Mucosa of stomach (tissue), 1 donor: ENCODE results near the gene CANT1.

Experiments
- H3K27me3 ChIP-seq: one replicate; pipeline ENCODE4 v1.7.0; 2013; ENCODE audit warnings: mild to moderate bottlenecking, low read length; ENCODE audit not compliant: control insufficient read depth, insufficient read depth
- H3K36me3 ChIP-seq: one replicate; pipeline ENCODE4 v1.7.0; 2013; ENCODE audit warnings: low read length; ENCODE audit not compliant: control insufficient read depth, insufficient read depth
- H3K4me1 ChIP-seq: one replicate; pipeline ENCODE4 v1.7.0; 2013; ENCODE audit warnings: mild to moderate bottlenecking, low read length; ENCODE audit not compliant: control insufficient read depth, insufficient read depth
- H3K4me3 ChIP-seq: one replicate; pipeline ENCODE4 v1.7.0; 2013; ENCODE audit warnings: low read length
- H3K9ac ChIP-seq: one replicate; pipeline ENCODE4 v1.7.0; 2013; ENCODE audit warnings: mild to moderate bottlenecking, low read length, moderate library complexity
- H3K9me3 ChIP-seq: one replicate; pipeline ENCODE4 v1.7.0; 2013; ENCODE audit warnings: mild to moderate bottlenecking, low read length, moderate library complexity; ENCODE audit not compliant: control insufficient read depth
- donor health status: Pancreatic carcinoma.

CANT1 gene

GRCh38 chr17:78959803-78960202, 49.8 kb downstream of the CANT1 start:
- Histone ChIP-seq H3K9me3 (no peaks in the 10 kb centered on the region), H3K9ac (no peak overlapping the region), H3K36me3 (no peaks in the 10 kb centered on the region), H3K27me3 (no peaks in the 10 kb centered on the region), H3K4me3 (no peak overlapping the region), H3K4me1 (peaks cover 44% of the 10 kb centered on the region)

DNA sequence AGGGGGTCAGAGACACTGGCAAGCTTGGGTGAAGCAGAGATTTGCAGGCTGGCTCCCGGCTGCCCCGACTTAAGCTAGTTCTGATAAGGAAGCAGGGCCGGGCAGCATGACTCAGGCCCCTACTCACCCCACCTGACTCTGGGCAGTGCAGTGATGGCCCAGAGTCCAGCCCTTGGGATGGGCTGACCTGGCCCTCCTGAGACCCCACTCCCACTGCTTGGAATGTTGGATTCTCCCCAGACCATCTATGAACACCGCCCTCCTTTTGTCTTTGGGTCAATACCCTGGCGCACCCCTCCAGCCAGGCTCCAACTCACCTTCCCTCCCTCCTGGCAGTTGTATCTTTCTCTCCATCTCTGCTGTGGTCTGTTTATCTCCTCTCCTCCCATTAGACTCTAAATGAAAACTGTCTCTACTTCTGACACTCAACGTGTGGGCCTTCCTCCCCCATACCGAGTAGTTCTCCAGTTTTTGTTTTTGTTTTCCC, 50.9 kb downstream of the CANT1 start:
- peak overlapping the region; percentile 72 for H3K9ac ChIP-seq
- no peak overlapping the region for H3K4me3 ChIP-seq
- H3K9me3 ChIP-seq = no peaks in the 10 kb centered on the region
- peaks cover 44% of the 10 kb centered on the region for H3K4me1 ChIP-seq
- no peaks in the 10 kb centered on the region for H3K27me3 ChIP-seq
- no peaks in the 10 kb centered on the region for H3K36me3 ChIP-seq

DNA sequence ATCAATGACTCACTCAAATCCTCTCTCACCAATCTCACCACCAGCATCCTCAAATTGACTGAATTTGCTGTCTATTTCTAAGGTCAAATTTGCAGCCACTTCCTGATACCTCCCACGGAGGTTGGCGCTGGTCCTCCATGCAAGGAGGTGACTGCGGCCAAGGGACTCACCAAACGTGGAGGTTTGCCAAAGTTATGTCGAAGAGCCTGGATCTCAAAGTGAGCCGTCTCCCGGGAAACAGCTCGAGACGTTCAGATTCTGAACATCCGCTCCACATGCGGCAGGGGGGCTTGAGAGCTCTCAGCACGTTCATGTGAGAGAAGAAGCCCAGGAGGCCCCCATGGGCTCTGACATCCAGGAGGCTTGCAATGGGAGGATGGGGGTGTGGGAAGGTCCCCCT, 52.4 kb downstream of the CANT1 start:
- Histone ChIP-seq H3K4me3 (no peak overlapping the region), H3K27me3 (no peaks in the 10 kb centered on the region), H3K36me3 (no peaks in the 10 kb centered on the region), H3K4me1 (peaks cover 40% of the 10 kb centered on the region), H3K9me3 (no peaks in the 10 kb centered on the region), H3K9ac (no peak overlapping the region)

DNA sequence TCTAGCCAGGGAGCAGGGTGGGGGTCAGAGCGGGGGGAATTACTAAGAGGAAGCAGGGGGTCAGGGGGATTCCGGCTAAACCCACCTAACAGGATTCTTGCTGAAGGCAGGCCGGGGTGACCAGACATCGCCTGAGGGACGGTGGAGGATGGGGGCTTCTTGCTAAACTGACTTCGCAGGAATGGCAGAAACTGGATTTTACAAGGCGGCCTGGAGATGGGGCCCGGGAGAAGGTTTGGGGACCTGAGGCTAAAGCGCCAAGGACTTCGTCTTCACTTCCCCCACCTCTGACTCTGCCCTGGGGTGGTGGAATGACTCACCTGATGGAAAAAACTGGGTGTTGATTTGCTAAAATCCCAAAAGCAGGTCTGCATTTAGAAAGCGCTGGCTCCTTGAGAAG, 53.3 kb downstream of the CANT1 start:
- Histone ChIP-seq H3K27me3 (no peaks in the 10 kb centered on the region), H3K9me3 (no peaks in the 10 kb centered on the region), H3K4me1 (peaks cover 38% of the 10 kb centered on the region), H3K36me3 (no peaks in the 10 kb centered on the region), H3K4me3 (no peak overlapping the region), H3K9ac (no peak overlapping the region)

DNA sequence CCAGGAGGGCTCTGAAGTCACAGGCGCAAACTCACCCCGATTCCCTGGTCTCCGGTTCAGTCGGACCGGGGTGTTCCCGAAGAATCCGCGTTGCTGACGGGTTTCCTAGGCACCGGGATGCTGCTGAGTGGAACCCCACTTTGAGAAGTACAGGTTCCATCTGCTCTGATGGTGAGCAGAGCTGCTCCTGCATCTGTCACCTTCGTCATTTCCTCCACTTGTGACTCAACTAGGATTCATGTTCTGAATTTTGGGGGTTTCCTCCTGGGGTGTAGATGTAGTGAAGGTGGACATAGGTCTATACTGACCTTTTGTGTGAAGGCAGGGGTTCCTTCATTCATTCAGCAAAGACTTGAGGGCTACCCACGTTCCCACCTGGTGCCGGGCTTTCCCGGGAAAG, 54.9 kb downstream of the CANT1 start:
- Histone ChIP-seq H3K9me3 (peaks cover 9% of the 10 kb centered on the region), H3K9ac (no peak overlapping the region), H3K36me3 (no peaks in the 10 kb centered on the region), H3K4me3 (no peak overlapping the region), H3K27me3 (no peaks in the 10 kb centered on the region), H3K4me1 (peaks cover 30% of the 10 kb centered on the region)

DNA sequence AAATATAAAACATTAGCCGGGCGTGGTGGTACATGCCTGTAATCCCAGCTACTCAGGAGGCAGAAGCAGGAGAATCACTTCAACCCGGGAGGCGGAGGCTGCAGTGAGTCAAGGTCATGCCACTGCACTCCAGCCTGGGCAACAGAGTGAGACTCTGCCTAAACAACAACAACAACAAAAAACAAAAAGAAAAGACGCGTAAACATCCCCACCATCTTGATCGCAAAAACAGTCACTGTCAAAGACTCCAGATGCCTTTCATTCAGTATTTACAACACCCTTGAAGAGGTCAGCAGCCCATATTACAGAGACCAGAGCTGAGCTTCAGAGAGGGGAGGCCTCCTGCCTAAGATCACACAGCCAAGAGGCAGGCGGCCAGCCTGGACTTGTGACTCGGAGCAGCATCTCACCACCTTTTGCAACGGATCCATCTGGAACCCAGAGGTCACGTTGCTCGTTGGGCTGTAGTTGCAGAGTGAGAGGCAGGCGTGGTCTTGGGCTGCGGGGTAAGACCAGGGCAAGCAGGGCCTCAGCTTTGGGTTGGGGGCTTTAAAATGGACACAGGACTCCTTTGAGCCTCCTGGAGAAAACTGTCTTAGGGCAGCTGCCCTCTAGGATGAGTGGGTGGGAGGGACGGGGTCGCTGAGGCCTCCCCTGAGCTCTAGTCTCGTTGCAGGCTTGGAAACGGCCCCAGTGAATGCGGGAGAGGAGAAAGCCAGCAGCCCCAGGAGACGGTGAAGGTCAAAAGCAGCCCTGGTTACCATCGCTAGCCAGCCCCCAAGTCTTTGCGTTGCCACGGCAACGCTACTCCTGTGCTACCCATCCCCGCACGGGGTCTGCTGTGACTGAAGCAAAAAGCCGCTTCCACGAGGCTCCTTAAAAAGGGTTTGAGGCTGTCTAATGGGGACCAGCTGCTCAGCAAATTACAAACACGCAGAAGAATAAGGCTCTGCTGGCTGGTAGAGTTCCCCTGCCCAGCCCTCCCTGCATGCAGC, 55.9 kb downstream of the CANT1 start:
- Histone ChIP-seq H3K9ac (no peak overlapping the region), H3K27me3 (no peaks in the 10 kb centered on the region), H3K36me3 (no peaks in the 10 kb centered on the region), H3K4me1 (peaks cover 22% of the 10 kb centered on the region), H3K9me3 (peaks cover 9% of the 10 kb centered on the region), H3K4me3 (no peak overlapping the region)

- peaks cover 9% of the 10 kb centered on the region for H3K9me3 ChIP-seq
- H3K36me3 ChIP-seq = no peaks in the 10 kb centered on the region
- H3K27me3 ChIP-seq = no peaks in the 10 kb centered on the region
- H3K9ac ChIP-seq = peak overlapping the region; percentile 66
- peaks cover 23% of the 10 kb centered on the region for H3K4me1 ChIP-seq
- H3K4me3 ChIP-seq = no peak overlapping the region
Measured at GRCh38 chr17:78952706-78953105, 56.9 kb downstream of the CANT1 start.

GRCh38 chr17:78951967-78952551, 57.5 kb downstream of the CANT1 start:
- Histone ChIP-seq H3K4me3 (no peak overlapping the region), H3K27me3 (no peaks in the 10 kb centered on the region), H3K9ac (peak overlapping the region; percentile 66), H3K36me3 (no peaks in the 10 kb centered on the region), H3K4me1 (peaks cover 29% of the 10 kb centered on the region), H3K9me3 (peaks cover 9% of the 10 kb centered on the region)

GRCh38 chr17:78950870-78951269, 58.7 kb downstream of the CANT1 start:
- Histone ChIP-seq H3K9me3 (peaks cover 9% of the 10 kb centered on the region), H3K9ac (no peak overlapping the region), H3K36me3 (no peaks in the 10 kb centered on the region), H3K4me1 (peaks cover 38% of the 10 kb centered on the region), H3K4me3 (no peak overlapping the region), H3K27me3 (no peaks in the 10 kb centered on the region)

GRCh38 chr17:78947235-78948149, 62.1 kb downstream of the CANT1 start:
- no peak overlapping the region for H3K4me3 ChIP-seq
- no peaks in the 10 kb centered on the region for H3K27me3 ChIP-seq
- no peaks in the 10 kb centered on the region for H3K36me3 ChIP-seq
- peaks cover 9% of the 10 kb centered on the region for H3K9me3 ChIP-seq
- H3K9ac ChIP-seq = peak overlapping the region; percentile 0
- H3K4me1 ChIP-seq = peaks cover 33% of the 10 kb centered on the region

DNA sequence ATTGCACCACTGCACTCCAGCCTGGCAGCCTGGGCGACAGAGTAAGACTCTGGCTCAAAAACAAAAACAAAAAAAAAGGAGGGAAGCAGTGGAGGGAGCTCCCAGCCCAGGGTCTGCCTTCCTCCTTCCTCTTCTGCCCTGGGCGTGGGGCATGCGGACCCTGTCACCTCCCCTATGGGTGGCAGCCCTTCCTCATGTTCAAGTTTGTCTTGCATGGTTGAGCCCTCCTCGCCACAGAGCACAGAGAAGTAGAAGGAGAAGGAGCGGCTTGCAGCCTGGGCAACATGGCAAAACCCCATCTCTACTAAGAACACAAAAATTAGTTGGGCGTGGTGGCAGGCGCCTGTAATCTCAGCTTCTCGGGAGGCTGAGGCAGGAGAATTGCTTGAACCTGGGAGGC, 62.9 kb downstream of the CANT1 start:
- peaks cover 9% of the 10 kb centered on the region for H3K9me3 ChIP-seq

More for the DNA sequence above, 62.9 kb downstream of the CANT1 start:
- H3K9ac ChIP-seq = no peak overlapping the region
- H3K36me3 ChIP-seq = no peaks in the 10 kb centered on the region
- no peaks in the 10 kb centered on the region for H3K27me3 ChIP-seq
- peaks cover 24% of the 10 kb centered on the region for H3K4me1 ChIP-seq
- no peak overlapping the region for H3K4me3 ChIP-seq
